Iris pigment epithelial cell (primary cell): ENCODE results near the gene TINAG.
A peak's percentile ranks its signal among the peaks of the same experiment; 100 is the strongest.

Experiments
- DNase-seq: peaks from one replicate; pipeline ENCODE4 v3.0.0-alpha.2; 2011; ENCODE audit warnings: low read depth

The TINAG gene

GRCh38 chr6:54307439-54307910, 766 bp upstream of the TINAG start:
- DNase-seq: no peak

DNA sequence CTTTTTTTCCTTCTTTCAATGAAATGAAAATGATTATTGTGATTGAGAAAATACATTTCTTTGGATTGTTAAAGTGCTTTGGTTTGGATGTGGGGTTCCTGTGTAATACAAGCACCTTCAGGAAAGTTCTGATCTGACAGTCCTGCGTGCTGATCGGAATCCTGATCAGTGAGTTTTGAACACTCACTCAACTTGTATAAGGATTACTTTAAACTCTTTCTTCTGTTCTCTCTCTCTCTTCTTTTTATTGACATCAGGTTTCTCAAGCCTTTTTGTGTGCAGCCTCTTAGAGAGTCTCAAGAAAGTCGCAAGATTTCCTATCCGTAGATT, 710 bp downstream of the TINAG start:
- DNase-seq: no peak

DNA sequence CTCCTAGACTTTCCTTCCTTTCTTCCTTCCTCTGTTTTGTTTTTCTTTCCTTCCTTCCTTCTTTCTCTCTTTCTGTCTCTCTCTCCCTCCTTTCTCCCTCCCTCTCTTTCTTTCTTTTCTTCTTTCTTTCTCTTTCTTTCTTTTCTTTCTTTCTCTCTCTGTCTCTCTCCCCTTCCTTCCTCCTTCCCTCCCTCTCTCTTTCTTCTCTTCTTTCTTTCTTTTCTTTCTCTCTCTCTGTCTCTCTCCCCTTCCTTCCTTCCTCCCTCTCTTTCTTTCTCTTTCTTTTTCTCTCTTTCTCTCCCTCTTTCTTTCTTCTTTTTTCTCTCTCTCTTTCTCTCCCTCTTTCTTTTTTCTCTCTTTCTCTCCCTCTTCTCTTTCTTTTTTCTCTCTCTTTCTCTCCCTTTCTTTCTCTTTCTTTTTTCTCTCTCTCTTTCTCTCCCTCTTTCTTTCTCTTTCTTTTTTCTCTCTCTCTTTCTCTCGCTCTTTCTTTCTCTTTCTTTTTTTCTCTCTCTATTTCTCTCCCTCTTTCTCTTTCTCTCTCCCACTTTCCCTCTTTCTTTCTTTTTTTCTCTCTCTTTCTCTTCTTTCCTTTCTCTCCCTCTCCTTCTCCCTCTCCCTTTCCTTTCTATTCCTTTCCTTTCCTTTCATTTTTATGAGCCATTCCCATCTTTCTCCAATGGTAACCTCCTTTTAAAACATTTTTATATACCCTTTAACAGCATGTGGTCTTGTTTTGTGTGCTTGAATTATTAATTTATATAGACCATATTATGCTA, 2.3 kb downstream of the TINAG start:
- no peak for DNase-seq

GRCh38 chr6:54315656-54316055, 7.4 kb downstream of the TINAG start:
- no peak for DNase-seq

- no peak for DNase-seq
These were observed 12.6 kb downstream of the TINAG start for GRCh38 chr6:54320871-54321270.

DNA sequence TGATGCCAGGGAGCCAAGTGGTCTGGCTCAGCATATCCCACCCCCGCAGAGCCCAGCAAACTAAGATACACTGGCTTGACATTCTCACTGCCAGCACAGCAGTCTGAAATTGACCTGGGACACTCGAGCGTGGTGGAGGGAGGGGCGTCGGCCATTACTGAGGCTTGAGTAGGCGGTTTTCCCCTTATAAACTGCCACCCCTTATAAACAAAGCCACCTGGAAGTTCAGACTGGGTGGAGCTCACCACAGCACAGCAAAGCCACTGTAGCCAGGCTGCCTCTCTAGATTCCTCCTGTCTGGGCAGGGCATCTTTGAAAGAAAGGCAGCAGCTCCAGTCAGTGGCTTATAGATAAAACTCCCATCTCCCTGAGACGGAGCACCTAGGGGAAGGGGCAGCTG, 19.4 kb downstream of the TINAG start:
- no peak for DNase-seq

- DNase-seq: peak; percentile 57
These were observed 23.3 kb downstream of the TINAG start for GRCh38 chr6:54331571-54331970.

DNA sequence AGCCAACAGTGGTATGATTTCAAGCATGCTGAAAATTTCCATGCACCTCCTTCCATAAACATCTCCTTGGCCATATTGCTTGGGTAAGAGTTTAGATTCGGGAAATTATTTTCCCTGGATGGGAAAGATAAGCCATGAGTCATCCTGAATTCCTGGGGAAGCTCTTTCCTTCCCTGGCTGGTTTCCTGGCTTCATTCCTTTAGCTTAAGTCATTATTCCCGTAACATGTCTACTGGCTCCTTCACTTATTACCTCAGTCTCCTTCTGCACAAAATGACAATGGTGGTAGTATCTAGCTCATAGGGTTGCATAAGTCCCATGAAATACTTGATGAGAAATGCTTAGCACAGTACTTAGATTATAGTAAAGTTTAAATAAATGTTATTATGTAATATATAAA, 27.6 kb downstream of the TINAG start:
- peak; percentile 85 for DNase-seq

- no peak for DNase-seq
These were observed 45.7 kb downstream of the TINAG start for GRCh38 chr6:54353975-54354374.

- no peak for DNase-seq
These were observed 46.4 kb downstream of the TINAG start for GRCh38 chr6:54354608-54355007.

DNA sequence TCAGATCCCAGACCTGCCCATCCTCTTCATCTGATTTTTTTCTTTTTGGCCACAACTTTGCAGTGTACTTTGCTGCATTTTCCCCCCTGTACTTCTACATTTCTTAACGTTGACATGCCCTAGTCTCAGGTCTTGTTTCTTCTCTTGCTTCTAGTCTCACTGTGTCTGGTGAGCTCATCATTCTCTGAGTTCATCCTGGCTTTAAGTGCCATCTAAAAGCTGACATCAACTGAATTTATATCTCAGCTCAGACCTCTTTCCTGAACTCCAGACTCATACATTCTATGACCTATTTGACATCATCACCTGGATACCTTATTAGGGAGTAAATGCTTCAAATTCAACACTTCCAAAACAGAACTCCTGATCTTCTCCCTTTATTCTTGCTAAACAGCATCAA, 48.9 kb downstream of the TINAG start:
- DNase-seq: no peak

DNA sequence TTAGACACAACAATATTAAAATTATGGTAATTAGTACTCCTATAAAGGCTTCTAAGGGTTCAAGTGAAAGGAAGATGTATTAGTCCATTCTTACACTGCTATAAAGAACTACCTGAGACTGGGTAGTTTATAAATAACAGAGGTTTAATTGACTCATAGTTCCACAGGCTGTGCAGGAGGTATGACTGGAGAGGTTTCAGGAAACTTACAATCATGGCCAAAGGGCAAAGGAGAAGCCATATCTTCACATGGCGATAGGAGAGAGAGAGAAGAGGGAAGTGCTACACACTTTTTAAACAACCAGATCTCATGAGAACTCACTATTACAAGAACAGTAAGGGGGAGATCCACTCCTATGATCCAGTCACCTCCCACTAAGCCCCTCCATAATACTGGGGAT, 52.9 kb downstream of the TINAG start:
- DNase-seq: no peak

GRCh38 chr6:54361734-54362133, 53.5 kb downstream of the TINAG start:
- DNase-seq: no peak

DNA sequence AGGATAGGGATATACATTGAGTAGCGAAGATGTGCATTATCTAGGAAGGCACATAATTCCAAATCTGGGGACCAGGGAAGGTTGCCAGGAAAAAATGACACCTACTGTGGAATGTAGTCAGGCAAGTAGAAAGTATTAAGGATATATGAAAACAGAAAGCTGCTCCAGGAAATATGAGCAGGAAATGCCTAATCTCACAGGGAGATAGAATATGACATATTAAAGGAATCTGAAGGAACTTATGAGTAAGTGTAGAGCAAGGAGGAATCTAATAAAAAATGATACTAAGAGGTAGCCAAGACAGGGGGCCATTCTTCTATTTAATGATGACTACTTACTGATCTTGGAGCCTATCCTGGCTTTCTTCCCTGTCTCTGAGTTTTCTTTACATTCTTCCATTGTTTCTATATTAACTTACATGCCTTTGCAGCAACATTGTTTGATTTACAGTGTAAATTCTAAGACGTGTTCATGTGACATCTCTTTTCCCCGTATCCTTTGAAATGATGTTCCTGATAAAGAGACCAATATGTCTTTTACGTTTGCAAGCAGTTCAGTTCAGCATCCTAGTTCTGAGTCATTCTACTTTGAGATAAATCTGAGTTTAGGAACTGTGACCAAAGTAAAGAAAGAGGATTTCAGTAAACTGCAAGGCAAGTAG, 58.6 kb downstream of the TINAG start:
- DNase-seq: peak; percentile 60

DNA sequence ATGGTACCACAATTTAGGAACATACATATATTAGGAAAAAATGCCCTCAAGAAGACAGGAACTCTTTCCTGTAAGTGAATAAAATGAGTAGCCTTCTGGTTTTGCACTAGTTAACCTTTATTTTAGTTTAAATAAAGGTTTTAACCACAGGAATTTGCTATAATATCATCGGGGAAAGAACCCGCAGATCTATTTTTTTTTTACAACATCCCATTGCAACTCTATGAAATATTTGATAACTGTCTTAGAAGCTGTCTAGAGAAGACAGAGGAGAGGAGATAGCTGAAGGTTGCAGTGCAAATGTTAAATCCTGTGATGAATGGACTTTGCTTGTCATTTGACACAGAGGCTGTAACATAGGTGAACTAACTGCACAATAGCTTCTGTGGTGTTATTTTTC, 69.5 kb downstream of the TINAG start:
- DNase-seq: peak; percentile 41

DNA sequence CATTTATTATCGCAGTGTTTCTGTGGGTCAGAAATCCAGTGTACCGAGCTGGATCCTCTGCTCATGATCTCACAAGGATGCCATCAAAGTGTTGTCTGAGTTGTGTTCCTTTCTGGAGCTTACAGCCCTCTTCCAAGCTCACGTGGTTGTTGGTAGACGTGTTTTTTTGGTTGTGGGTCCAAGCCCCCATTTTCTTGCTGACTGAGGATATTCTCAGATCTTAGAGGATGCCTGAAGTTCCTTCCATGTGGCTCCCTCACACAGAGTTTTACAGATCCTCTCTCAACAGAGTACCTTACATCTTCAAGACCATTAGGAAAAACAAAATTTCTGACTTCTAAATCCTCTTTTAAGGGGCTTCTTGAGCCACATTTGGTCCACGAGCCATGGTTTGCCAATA, 78.1 kb downstream of the TINAG start:
- DNase-seq: no peak

DNA sequence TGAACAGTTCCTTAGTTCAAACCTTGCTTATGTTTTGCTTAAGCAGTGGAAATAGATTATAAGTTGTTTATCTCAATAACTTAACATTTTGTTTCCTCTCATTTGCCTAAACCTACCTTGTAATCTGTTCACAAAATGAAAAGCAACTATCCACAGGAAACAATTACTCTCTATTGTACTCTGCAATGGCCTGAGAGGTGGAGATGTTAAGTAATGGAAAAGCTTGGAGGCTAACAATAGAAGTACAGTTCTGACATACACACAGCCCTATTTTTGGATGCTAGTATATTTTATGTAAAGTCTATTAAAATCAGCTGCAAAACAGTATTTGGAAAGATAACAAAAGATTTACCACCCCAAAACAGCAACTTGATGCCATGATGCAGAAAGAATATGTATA, 82.1 kb downstream of the TINAG start:
- DNase-seq: no peak

GRCh38 chr6:54391577-54391976, 83.3 kb downstream of the TINAG start:
- DNase-seq: no peak

DNA sequence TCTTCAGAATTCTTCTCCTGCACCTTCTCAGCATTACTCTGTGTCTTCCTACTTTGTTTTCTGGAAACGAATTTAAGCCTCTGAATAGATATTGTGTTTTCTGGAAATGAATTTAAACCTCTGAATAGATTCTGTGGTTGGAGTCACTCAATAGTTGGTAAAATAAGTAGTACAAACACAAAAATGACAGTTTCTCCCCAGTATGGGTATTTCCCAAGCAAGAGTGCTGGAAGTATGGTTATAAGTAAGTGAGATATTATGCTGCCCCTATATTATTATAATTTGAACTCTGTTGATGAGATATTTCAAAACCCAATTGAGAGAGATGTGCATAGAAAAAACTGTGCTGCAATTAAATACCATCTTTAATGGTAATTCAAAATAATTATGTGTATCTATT, 94.9 kb downstream of the TINAG start:
- no peak for DNase-seq

DNA sequence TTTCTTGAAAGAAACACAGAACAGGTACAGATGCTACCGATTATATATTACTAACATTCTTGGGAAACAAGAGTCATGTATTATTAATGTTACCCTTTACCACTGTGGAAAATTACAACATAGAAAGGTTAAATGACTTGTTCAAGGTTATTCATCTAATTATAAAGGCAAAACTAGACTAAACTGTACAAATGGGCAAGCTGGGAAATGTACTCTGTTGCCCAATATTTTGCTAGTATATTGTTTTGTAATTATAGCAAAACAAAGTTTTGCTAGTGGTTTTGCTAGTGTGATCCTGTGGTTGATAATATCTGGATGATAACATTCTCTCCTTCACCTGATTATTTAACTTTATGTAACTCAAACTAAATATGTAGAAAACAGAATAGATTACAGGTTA, 96.5 kb downstream of the TINAG start:
- peak; percentile 31 for DNase-seq

GRCh38 chr6:54411767-54412166, 103.5 kb downstream of the TINAG start:
- DNase-seq: no peak

- DNase-seq: no peak
These were observed 107.3 kb downstream of the TINAG start for GRCh38 chr6:54415517-54415916.

- peak; percentile 97 for DNase-seq
These were observed 111.6 kb downstream of the TINAG start for GRCh38 chr6:54419885-54420284.

- DNase-seq: no peak
These were observed 118.8 kb downstream of the TINAG start for GRCh38 chr6:54426995-54427394.
